Glomerular visceral epithelial cell (primary cell): ENCODE data around the gene RNASE2.
A peak's percentile ranks its signal among the peaks of the same experiment; 100 is the strongest.
"Not testable (repeated sequence)": the region's sequence is repeated elsewhere in the genome, so short reads cannot be mapped to it uniquely, and the experiment has no call there.

Experiments used
- DNase-seq: peaks from one replicate; pipeline ENCODE4 v3.0.0-alpha.2; 2016; ENCODE audit errors: extremely low spot score

RNASE2 gene

GRCh38 chr14:20982646-20983369 is 27.5 kb downstream of the RNASE2 start:
- no peak for DNase-seq

GRCh38 chr14:20985650-20986049 is 30.4 kb downstream of the RNASE2 start:
- DNase-seq: not testable (repeated sequence)

- peak; percentile 90 for DNase-seq
These were observed 31.5 kb downstream of the RNASE2 start for GRCh38 chr14:20986811-20987210.

GRCh38 chr14:20988717-20989470 is 33.6 kb downstream of the RNASE2 start:
- peak; percentile 63 for DNase-seq

DNA sequence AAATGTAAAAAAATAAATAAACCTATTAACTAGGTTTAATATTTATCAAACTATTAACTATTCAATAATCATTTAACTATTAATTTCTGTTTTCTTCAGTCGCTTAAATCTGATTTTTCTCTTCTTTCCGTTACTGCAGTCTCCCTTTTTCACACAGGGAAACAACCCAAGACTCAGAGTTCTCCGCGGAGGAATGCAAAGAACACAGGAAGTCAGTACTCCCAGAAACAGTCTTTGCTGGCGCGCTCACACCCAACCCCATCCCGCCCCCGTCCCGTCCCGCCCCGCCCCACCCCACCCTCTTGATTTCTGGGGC is 34.1 kb downstream of the RNASE2 start:
- no peak for DNase-seq

- peak; percentile 98 for DNase-seq
These were observed 34.7 kb downstream of the RNASE2 start, which contains the start of gene METTL17 for GRCh38 chr14:20989787-20990600. TSS of gene METTL17 (plus strand) at chr14:20989980. CDS start at chr14:20990003, 23 bp downstream.

- no peak for DNase-seq
These were observed 41.2 kb downstream of the RNASE2 start for GRCh38 chr14:20996521-20996920.

DNA sequence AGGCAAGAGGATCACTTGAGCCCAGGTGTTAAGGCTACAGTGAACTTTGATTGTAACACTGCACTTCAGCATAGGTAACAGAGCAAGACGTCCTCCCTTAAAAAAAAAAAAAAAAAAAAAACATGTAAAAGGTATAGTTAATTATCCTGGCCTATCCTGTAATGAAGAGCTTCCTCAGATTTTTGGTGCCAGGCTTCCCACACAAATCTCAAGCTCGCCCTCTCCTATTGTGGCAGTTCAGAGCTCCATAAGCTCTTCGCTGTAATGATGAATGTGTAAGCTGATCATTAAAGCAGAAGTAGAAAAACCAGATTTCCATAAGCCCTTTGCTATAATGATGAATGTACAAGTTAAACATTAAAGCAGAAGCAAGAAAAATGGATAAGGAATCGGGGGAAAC is 41.8 kb downstream of the RNASE2 start:
- no peak for DNase-seq

GRCh38 chr14:20997564-20997963 is 42.3 kb downstream of the RNASE2 start:
- no peak for DNase-seq

GRCh38 chr14:20998139-20998538 is 42.9 kb downstream of the RNASE2 start:
- DNase-seq: no peak

DNA sequence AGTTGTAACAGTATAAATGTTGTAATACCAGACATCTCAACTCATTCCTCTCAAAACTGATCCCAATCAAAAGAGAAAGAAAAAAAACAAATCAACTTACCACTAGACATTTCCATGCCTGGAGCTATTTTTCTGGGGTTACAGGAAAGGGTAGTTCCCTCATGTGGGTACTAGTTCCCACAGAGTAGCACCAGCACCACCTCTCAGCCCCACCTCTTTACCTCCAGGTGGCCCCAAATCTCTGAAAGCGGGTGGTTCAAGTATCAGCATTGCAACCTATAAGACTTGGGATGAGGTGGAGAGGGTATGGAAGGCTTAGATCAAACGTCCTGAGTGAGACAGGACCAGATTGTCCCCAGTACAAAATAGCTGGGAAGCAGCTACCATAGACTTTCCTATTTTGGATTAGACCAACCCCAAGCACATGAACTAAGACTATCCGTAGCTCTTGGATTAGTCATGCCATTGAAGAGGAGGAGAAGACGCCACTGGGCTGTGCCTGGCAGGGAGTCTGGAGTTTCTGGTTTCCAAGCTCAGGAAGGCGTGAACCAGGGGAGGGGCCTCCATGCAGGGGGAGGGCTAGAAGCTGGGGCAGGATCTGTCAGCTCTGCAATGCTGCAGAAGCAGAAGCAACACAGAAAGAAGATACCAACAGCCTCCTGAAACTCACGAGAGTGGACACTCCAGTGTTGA is 43.5 kb downstream of the RNASE2 start, which contains the start of gene SLC39A2:
TSS of gene SLC39A2 (plus strand) at position 620 of the 693 bp plus-strand sequence. CDS start 154 bp downstream, outside the sequence.
- no peak for DNase-seq

DNA sequence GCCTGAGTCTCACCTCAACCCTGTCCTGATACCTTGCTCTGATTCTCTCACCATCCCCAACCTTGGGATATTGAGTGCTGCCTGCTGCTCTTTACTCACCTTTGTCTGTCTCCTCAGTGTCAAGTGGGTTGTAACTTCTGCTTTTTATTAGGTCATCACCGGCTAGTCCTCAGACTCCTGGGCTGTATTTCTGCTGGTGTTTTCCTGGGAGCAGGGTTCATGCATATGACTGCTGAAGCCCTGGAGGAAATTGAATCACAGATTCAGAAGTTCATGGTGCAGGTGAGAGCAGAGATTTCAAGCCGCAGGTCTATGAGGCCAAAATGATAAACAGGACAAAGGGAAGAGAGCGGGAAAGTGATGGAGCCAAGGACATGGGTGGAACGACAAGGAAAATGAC is 44.3 kb downstream of the RNASE2 start:
- no peak for DNase-seq

GRCh38 chr14:21001218-21001617 is 45.9 kb downstream of the RNASE2 start:
- DNase-seq: no peak

- DNase-seq: no peak
These were observed 48.6 kb downstream of the RNASE2 start for GRCh38 chr14:21003788-21004346.
